Liver (tissue), 9 donors: ENCODE results near the gene SPATA33. TPM values are rescaled to one million over a fixed set of nuclear protein-coding genes. Genes with fewer than 3 reads are reported as not detected.

Source experiments
- DNase-seq: peaks from one replicate; pipeline ENCODE4 v3.0.0-alpha.2; 2017; ENCODE audit warnings: low spot score
- H3K27ac ChIP-seq, 2 donors: one replicate each; pipeline ENCODE4 v1.7.0; 2013; ENCODE audit warnings: inconsistent platforms in 2 of 2, low read length in 2 of 2, control low read depth in 1 of 2, low read depth in 1 of 2, mild to moderate bottlenecking in 1 of 2
- H3K27me3 ChIP-seq, 4 donors: one replicate each; pipeline versions ENCODE4 v1.6.1 to v1.7.0; 2013; ENCODE audit warnings: low read length in 3 of 4, inconsistent platforms in 1 of 4, mild to moderate bottlenecking in 1 of 4, moderate library complexity in 1 of 4; ENCODE audit not compliant: control insufficient read depth in 4 of 4, insufficient read depth in 4 of 4
- H3K36me3 ChIP-seq, 4 donors: one replicate each; pipeline versions ENCODE4 v1.6.1 to v1.7.0; 2013; ENCODE audit warnings: low read length in 3 of 4, mild to moderate bottlenecking in 3 of 4, low read depth in 1 of 4, moderate library complexity in 1 of 4; ENCODE audit not compliant: control insufficient read depth in 4 of 4, insufficient read depth in 3 of 4
- H3K4me1 ChIP-seq, 4 donors: one replicate each; pipeline versions ENCODE4 v1.6.1 to v1.7.0; 2013; ENCODE audit warnings: low read length in 3 of 4, mild to moderate bottlenecking in 3 of 4, moderate library complexity in 1 of 4; ENCODE audit not compliant: control insufficient read depth in 4 of 4, insufficient read depth in 4 of 4
- H3K4me3 ChIP-seq, 3 donors: one replicate each; pipeline versions ENCODE4 v1.6.1 to v1.7.0; 2013; ENCODE audit warnings: low read length in 3 of 3, control low read depth in 1 of 3, low read depth in 1 of 3, mild to moderate bottlenecking in 1 of 3
- H3K9ac ChIP-seq, 2 donors: one replicate each; pipeline ENCODE4 v1.7.0; 2013; ENCODE audit warnings: low read length in 2 of 2, mild to moderate bottlenecking in 2 of 2, moderate library complexity in 2 of 2, control low read depth in 1 of 2, low read depth in 1 of 2
- H3K9me3 ChIP-seq, 4 donors: one replicate each; pipeline versions ENCODE4 v1.6.1 to v1.7.0; 2013; ENCODE audit warnings: low read length in 3 of 4; ENCODE audit not compliant: control insufficient read depth in 4 of 4
- FOXA1 ChIP-seq: IDR thresholded peaks from 2 replicates; pipeline ENCODE4 v1.6.1; 2016; ENCODE audit warnings: antibody characterized with exemption
- FOXA2 ChIP-seq: IDR thresholded peaks from 2 replicates; pipeline ENCODE4 v1.6.1; 2016; ENCODE audit warnings: antibody characterized with exemption
- GABPA ChIP-seq, 2 donors: IDR thresholded peaks in 1 of 2; conservative IDR thresholded peaks in 1 of 2; 2 replicates each; pipeline ENCODE4 v1.6.1; 2016; ENCODE audit warnings: antibody characterized with exemption in 2 of 2, mild to moderate bottlenecking in 1 of 2, moderate library complexity in 1 of 2
- HNF4A ChIP-seq, 2 donors: conservative IDR thresholded peaks; 2 replicates each; pipeline ENCODE4 v1.6.1; 2016; ENCODE audit warnings: antibody characterized with exemption in 2 of 2, mild to moderate bottlenecking in 2 of 2
- JUND ChIP-seq, 2 donors: IDR thresholded peaks; 2 replicates each; pipeline ENCODE4 v1.6.1; 2016; ENCODE audit warnings: antibody characterized with exemption in 2 of 2
- REST ChIP-seq: IDR thresholded peaks from 2 replicates; pipeline ENCODE4 v1.6.1; 2016; ENCODE audit warnings: antibody characterized with exemption, mild to moderate bottlenecking
- SP1 ChIP-seq: IDR thresholded peaks from 2 replicates; pipeline ENCODE4 v1.6.1; 2018; ENCODE audit warnings: antibody characterized with exemption, mild to moderate bottlenecking
- TAF1 ChIP-seq: conservative IDR thresholded peaks from 2 replicates; pipeline ENCODE4 v1.6.1; 2016; ENCODE audit warnings: antibody characterized with exemption, mild to moderate bottlenecking
- ZBTB33 ChIP-seq: IDR thresholded peaks from 2 replicates; pipeline ENCODE4 v1.6.1; 2016; ENCODE audit warnings: antibody characterized with exemption
- WGBS: extraction: QIAGEN DNeasy Blood & Tissue Kit; methylation state at CpG from one replicate; pipeline ENCODE4 v1.1.7; 2013; 5-methylcytosine and 5-hydroxymethylcytosine counted together
- polyA plus RNA-seq, 2 donors: library from polyadenylated mRNA; stranded (reverse) in 1 of 2; unstranded in 1 of 2; fragments of 200-250 nt in 1 of 2; fragments of >200 nt in 1 of 2; fragmentation: Nextera tagmentation in 1 of 2; extraction: Ambion mirVana in 1 of 2; gene quantifications; one replicate each; pipeline versions ENCODE4 v1.2.1 to v1.2.3, GENCODE V29; 2013 to 2015
- total RNA-seq, 2 donors: library from RNA; depleted of rRNA; stranded (reverse); fragments of >200 nt; gene quantifications; one replicate each; pipeline ENCODE4 v1.2.3, GENCODE V29; 2014
- donor health status: healthy.
- donor health status: healthy.
- donor health status: healthy.
- donor health status: healthy.
- donor health status: healthy.

SPATA33 gene
- total and polyA plus RNA-seq, 4 donors = 1.6 to 3.6 (median 3.4) TPM

DNA sequence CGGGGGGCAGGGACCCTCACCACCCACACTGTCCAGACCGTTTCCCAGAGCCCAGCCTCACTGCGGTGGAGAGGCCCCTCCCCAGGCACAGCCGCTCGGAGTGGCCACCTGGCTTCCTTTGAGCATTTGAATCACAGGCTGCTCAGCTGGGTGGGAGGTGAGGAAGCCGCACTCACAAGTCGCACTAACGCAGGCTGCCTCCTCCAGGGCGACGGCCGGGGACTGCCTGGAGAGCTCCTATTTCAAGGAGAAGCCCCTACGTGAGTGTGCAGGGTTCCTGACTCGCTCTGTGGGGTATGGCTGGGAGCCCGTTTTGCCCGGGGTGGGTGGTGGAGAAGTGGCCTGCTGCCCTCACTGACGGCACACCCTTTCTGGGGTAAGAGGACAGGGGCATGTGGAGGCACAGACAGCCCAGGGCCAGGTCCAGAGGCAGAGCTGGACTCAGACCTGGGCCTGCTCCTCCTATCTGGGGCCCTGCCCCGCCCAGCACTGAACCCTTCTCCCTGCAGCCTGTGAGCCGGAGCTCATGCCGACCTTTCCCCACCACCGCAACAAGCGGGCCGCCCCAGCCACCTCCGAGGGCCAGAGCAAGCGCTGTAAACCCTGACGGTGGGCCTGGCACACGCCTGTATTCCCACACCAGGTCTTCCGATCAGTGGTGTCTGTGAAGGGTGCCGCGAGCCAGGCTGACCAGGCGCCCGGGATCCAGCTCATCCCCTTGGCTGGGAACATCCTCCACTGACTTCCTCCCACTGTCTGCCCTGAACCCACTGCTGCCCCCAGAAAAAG, 37.6 kb downstream of the SPATA33 start:
- H3K27me3 ChIP-seq = no peaks in the 10 kb centered on the region
- no peak overlapping the region for H3K27ac ChIP-seq
- DNase-seq = no peak
- no peak overlapping the region for H3K4me3 ChIP-seq
- no peak overlapping the region for H3K9ac ChIP-seq
- TF ChIP-seq ZBTB33 = no peak
- no peak for TF ChIP-seq FOXA1
- no peak for TF ChIP-seq JUND (IDR thresholded peaks at IDR 0.05)
- TF ChIP-seq HNF4A (conservative IDR thresholded peaks at IDR 0.05) = no peak
- TF ChIP-seq TAF1 = no peak
- peaks cover 14 to 41% (median 22%) of the 10 kb centered on the region in 4 donors for H3K36me3 ChIP-seq
- 87% methylated on average over 31 of the region's 31 CpGs for WGBS
- no peaks in the 10 kb centered on the region for H3K9me3 ChIP-seq
- H3K4me1 ChIP-seq = peaks cover 3 to 14% (median 8%) of the 10 kb centered on the region in 4 donors

DNA sequence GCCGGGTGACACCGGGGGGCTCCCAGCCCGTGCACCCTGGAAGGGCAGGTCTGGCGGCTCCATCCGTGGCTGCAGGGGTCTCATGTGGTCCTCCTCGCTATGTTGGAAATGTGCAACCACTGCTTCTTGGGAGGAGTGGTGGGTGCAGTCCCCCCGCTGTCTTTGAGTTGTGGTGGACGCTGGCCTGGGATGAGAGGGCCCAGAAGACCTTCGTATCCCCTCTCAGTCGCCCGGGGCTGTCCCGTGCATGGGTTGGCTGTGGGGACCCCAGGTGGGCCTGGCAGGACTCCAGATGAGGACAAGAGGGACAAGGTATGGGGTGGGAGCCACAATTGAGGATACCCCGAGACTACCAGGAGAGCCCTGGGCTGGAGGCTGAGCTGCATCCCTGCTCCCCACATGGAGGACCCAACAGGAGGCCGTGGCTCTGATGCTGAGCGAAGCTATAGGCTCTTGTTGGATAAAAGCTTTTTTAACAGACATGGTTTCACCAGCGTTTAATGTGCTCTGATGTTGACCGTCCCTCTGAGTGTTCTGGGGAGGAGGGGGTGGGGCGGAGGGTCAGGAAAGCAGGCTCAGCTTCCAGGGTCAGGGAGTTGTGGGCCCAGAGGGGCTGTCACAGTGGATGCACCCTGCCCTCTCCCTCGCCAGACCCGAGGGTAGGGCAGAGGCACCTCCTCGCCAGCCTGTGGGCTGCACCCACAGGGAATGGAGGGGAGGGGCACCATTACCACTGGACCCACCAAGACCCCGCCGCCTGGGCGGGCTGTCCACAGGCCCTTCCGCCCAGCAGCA, 38.4 kb downstream of the SPATA33 start:
- TF ChIP-seq FOXA1 (no peak), ZBTB33 (no peak), SP1 (no peak), JUND (IDR thresholded peaks at IDR 0.05) (no peak), HNF4A (conservative IDR thresholded peaks at IDR 0.05) (no peak), GABPA (IDR thresholded peaks at IDR 0.05 in 1 of 2, conservative IDR thresholded peaks at IDR 0.05 in 1 of 2) (no peak), TAF1 (no peak), REST (no peak), FOXA2 (no peak)
- no peak for DNase-seq
- Histone ChIP-seq H3K4me3 (no peak overlapping the region), H3K27me3 (no peaks in the 10 kb centered on the region), H3K9me3 (no peaks in the 10 kb centered on the region), H3K36me3 (peaks cover 14 to 36% (median 22%) of the 10 kb centered on the region in 4 donors), H3K9ac (no peak overlapping the region), H3K4me1 (peaks cover 5 to 22% (median 13%) of the 10 kb centered on the region in 4 donors), H3K27ac (no peak overlapping the region)
- WGBS = 83% methylated on average over 25 of the region's 25 CpGs
